ENCODE data around the gene DISP3.

Gene DISP3

GRCh38 chr1:11461531-11462137 lies 17.3 kb upstream of the DISP3 start:
- DNase-seq (ENCODE audit: low read depth in 1 of 2, low spot score in 1 of 2) = no peak

GRCh38 chr1:11462224-11462923 lies 16.6 kb upstream of the DISP3 start:
- DNase-seq (ENCODE audit: low read depth in 1 of 2, low spot score in 1 of 2) = no peak

GRCh38 chr1:11463177-11463576 lies 15.8 kb upstream of the DISP3 start:
- DNase-seq (ENCODE audit: low read depth in 1 of 2, low spot score in 1 of 2) = no peak

GRCh38 chr1:11465307-11465706 lies 13.6 kb upstream of the DISP3 start:
- DNase-seq (ENCODE audit: low read depth in 1 of 2, low spot score in 1 of 2) = no peak

GRCh38 chr1:11466416-11466815 lies 12.5 kb upstream of the DISP3 start:
- no peak for DNase-seq (ENCODE audit: low read depth in 1 of 2, low spot score in 1 of 2)

GRCh38 chr1:11468878-11469277 lies 10.1 kb upstream of the DISP3 start:
- DNase-seq (ENCODE audit: low read depth in 1 of 2, low spot score in 1 of 2) = no peak

GRCh38 chr1:11470912-11471311 lies 8.0 kb upstream of the DISP3 start:
- DNase-seq (ENCODE audit: low read depth in 1 of 2, low spot score in 1 of 2) = no peak

- no peak for DNase-seq (ENCODE audit: low read depth in 1 of 2, low spot score in 1 of 2)
Observed at GRCh38 chr1:11471473-11471872, 7.5 kb upstream of the DISP3 start.

GRCh38 chr1:11472284-11472683 lies 6.7 kb upstream of the DISP3 start:
- DNase-seq (ENCODE audit: low read depth in 1 of 2, low spot score in 1 of 2) = no peak

GRCh38 chr1:11472741-11473140 lies 6.2 kb upstream of the DISP3 start:
- no peak for DNase-seq (ENCODE audit: low read depth in 1 of 2, low spot score in 1 of 2)

GRCh38 chr1:11473491-11474034 lies 5.4 kb upstream of the DISP3 start:
- no peak for DNase-seq (ENCODE audit: low read depth in 1 of 2, low spot score in 1 of 2)

- no peak for DNase-seq (ENCODE audit: low read depth in 1 of 2, low spot score in 1 of 2)
Observed at GRCh38 chr1:11474826-11475225, 4.1 kb upstream of the DISP3 start.

GRCh38 chr1:11475748-11476147 lies 3.2 kb upstream of the DISP3 start:
- DNase-seq (ENCODE audit: low read depth in 1 of 2, low spot score in 1 of 2) = no peak

GRCh38 chr1:11479375-11479979 lies 522 bp downstream of the DISP3 start:
- no peak for DNase-seq (ENCODE audit: low read depth in 1 of 2, low spot score in 1 of 2)

- DNase-seq (ENCODE audit: low read depth in 1 of 2, low spot score in 1 of 2) = no peak
Observed at GRCh38 chr1:11481019-11481418, 2.1 kb downstream of the DISP3 start.

GRCh38 chr1:11482198-11482597 lies 3.2 kb downstream of the DISP3 start:
- DNase-seq (ENCODE audit: low read depth in 1 of 2, low spot score in 1 of 2) = no peak

GRCh38 chr1:11482701-11483479 lies 3.9 kb downstream of the DISP3 start:
- no peak for DNase-seq (ENCODE audit: low read depth in 1 of 2, low spot score in 1 of 2)

GRCh38 chr1:11483581-11484320 lies 4.8 kb downstream of the DISP3 start:
- no peak for DNase-seq (ENCODE audit: low read depth in 1 of 2, low spot score in 1 of 2)

- no peak for DNase-seq (ENCODE audit: low read depth in 1 of 2, low spot score in 1 of 2)
Observed at GRCh38 chr1:11484321-11484655, 5.3 kb downstream of the DISP3 start.

GRCh38 chr1:11485191-11485590 lies 6.2 kb downstream of the DISP3 start:
- DNase-seq (ENCODE audit: low read depth in 1 of 2, low spot score in 1 of 2) = no peak
